ENCODE data around the gene PRELID2.

PRELID2 gene

GRCh38 chr5:145712245-145712644 is 122.9 kb downstream of the PRELID2 start:
- TF ChIP-seq GATA1 (IDR thresholded peaks at IDR 0.05; ENCODE audit: low read depth, low read length), result no peak
- DNase-seq, result no peak

- no peak for DNase-seq
- no peak for TF ChIP-seq POLR2A (IDR thresholded peaks at IDR 0.05; ENCODE audit: low read length)
Measured at GRCh38 chr5:145711417-145711816, 123.7 kb downstream of the PRELID2 start.

Measured in erythroblast (primary cell).